GM23338 (cell line): ENCODE results near the gene ENOX1.

Source experiments
- CTCF ChIP-seq, 2 experiments: fragments of 200-600 bp in 1 of 2; sonication (generic) in 1 of 2; conservative IDR thresholded peaks; 2 replicates each; pipeline versions ENCODE4 v1.5.1 to v1.6.1; 2016 to 2017; ENCODE audit warnings: antibody characterized with exemption in 2 of 2, low read depth in 2 of 2, mild to moderate bottlenecking in 2 of 2, moderate library complexity in 1 of 2
- POLR2AphosphoS5 ChIP-seq: IDR thresholded peaks from 2 replicates; pipeline ENCODE4 v1.6.1; 2016; ENCODE audit warnings: antibody characterized with exemption, low read depth

GRCh38 chr13:43244481-43244880 is 542.3 kb downstream of the ENOX1 start:
- TF ChIP-seq CTCF (conservative IDR thresholded peaks at IDR 0.05; ENCODE audit: low read depth in 2 of 2) = no peak
- no peak for TF ChIP-seq POLR2AphosphoS5
